ENCODE measurements around the gene SCG3.
A peak's percentile ranks its signal among the peaks of the same experiment; 100 is the strongest.

The SCG3 gene

DNA sequence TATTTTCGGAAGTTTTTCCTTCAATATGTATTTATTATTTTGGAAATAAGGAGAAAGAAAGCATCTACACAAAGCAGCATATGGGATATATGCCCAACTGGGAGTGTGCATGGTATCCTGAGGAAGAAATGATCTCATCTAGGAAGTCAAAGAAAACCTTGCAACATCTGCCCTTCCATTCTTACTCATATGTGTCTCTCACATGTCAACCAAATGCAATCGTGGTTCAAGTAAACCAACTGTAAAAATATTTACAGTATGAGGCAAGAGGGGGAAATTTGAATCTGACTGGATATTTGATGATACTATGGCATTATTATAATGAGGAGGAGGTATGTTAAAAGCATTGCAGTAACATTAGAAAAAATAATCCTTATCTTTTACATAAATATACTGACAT lies 3.2 kb upstream of the SCG3 start:
- DNase-seq (ENCODE audit: low read depth) = no peak

DNA sequence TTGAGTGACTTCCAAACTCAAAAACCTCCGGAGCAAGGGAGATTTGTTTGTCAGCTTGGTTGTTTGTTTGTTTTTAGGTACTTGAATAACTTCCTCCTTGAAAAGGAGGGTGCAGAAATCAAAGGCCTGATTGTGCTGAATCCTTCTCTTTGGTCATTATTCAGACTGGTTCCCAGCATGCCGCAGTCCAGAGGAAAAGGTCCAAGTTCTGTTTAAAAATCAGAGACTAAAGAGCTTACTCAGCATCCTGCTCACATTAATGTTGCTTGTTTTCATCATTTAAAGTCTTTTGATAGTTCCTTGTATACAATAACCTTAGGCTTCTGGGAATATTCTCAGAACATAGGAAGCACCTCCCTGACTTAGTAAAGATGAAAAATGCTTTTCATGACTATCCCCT lies 982 bp upstream of the SCG3 start:
- no peak for DNase-seq (ENCODE audit: low read depth)

DNA sequence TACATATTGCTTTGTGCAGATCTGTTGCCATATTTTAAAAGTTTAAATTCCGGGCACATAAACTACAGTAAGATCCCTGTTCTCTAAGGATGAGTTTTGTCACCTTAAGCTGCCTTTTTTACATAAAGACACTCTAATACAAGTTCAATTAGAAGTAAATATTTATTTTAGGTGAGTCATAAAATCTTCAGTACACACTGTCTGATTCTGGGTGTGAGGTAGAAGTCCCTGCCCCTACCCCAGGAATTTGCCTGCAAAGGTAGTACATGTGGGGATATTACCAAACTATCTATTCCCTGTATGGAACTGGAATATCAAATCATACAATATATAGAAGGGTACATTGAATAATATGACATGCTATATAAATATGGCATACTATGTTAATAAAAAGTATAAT lies 6.3 kb downstream of the SCG3 start:
- no peak for DNase-seq (ENCODE audit: low read depth)

DNA sequence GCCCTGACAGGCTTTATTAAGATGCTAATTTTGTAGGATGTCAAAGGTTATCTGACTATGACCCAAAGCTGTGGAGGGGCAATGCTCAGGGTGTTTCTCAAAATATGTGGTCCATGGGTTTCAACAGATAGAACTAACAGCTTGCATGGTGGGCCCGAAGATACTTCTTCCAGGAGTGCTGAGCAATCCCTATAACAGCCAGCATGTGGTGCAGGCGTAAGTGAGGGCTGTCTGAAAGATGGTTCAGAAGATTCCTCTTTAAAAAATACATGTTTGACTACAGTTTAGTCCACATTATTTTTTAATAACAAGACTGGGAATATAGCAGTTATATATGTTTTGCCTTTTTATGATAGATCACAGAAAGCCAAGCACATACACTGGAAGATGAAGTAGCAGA lies 7.6 kb downstream of the SCG3 start:
- DNase-seq (ENCODE audit: low read depth) = no peak

DNA sequence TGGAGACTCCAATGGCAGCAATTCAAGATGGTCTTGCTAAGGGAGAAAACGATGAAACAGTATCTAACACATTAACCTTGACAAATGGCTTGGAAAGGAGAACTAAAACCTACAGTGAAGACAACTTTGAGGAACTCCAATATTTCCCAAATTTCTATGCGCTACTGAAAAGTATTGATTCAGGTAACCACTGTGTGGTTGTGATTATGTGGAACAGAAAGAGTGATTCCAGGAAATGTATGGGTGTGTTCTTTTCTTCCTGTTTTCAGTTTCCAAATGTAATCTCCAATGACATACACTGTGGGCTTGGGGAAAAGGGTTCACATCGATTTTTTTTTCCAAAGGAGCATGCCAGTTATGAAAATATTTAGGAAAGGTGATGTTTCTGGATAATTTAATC lies 10.9 kb downstream of the SCG3 start:
- DNase-seq (ENCODE audit: low read depth) = no peak

DNA sequence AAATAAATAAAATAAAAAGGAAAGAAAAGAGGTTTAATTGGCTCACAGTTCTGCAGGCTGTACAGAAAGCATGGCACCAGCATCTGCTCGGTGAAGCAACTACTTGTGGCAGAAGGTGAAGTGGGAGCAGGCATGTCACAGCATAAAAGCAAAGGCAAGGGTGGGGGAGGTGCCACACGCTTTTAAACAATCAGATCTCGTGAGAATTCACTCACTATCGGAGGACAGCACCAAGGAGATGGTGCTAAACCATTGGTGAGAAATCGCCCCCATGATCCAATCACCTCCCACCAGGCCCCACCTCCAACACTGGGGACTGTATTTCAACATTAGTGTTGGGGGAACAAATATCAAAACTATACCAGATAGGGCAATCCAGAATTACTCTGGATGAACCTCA lies 15.3 kb downstream of the SCG3 start:
- DNase-seq (ENCODE audit: low read depth) = no peak

DNA sequence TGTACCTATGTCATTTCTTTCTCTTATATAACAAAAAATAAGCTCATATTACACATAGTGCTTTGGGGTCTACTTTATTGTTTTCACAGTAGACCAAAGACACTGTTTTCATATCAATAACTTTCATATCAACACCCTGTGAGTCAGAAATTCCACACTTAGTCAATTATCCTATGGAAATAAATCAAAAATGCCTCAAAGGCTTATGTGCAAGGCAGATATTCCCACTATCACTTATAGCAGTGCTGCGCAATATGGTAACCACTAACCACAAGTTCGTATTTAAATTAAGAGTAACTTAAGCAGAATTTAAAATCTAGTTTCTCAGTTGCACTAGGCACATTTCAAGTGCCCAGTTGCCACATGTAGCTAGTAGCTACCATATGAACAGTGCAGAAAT lies 15.9 kb downstream of the SCG3 start:
- no peak for DNase-seq (ENCODE audit: low read depth)

DNA sequence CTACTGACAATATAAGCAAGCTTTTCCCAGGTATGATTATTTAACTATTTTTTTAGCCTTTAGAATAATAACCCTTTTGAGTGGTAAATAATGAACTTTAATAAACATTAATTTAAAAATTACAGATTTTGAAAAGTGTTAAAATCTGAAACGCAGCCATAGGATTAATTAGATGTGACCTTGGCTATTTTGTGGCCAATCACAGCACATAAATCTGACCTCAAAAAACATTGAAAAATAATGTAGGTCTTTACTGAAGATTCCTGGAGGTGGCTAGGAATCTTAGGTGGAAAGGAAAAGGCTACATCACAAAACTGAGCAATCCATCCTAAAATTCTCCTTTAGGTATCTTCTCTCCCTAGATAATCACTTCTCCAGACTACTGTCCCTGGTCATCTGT lies 18.1 kb downstream of the SCG3 start:
- no peak for DNase-seq (ENCODE audit: low read depth)

DNA sequence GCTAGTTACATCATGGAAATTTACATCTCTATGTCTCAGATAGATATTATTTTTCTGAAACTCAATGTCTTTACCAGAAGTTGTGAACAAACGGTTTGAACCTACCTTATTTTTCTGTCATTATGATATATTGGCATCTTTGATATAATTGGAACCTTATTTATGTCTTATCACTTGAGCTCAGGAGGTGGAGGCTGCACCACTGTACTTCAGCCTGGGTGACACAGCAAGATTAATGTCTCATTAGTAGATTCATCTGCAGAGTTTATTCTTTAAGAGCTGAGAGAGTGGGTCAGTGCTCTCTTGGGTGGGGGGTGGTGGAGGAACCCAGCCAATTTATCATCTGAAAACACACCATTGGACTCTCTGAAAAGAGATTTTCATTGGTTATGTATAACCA lies 21.4 kb downstream of the SCG3 start:
- DNase-seq (ENCODE audit: low read depth) = no peak

DNA sequence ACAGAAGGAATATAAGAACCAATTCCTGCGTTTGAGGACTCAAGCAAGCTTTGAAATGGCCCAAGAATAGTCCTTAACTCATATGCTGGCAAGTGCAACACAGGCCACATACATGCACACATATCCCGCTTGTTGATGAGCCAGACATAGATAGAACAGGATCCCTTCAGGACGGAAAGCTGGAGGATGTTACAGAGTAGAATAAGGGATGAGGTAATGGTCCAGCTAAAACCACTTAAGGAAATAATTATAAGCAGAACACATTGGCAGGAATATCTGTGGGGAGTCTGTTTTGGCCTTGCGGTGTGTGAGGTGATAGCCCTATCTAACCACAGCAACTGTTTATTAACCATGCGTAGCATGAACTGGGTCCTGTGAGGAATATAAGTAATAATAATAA lies 25.0 kb downstream of the SCG3 start:
- no peak for DNase-seq (ENCODE audit: low read depth)

DNA sequence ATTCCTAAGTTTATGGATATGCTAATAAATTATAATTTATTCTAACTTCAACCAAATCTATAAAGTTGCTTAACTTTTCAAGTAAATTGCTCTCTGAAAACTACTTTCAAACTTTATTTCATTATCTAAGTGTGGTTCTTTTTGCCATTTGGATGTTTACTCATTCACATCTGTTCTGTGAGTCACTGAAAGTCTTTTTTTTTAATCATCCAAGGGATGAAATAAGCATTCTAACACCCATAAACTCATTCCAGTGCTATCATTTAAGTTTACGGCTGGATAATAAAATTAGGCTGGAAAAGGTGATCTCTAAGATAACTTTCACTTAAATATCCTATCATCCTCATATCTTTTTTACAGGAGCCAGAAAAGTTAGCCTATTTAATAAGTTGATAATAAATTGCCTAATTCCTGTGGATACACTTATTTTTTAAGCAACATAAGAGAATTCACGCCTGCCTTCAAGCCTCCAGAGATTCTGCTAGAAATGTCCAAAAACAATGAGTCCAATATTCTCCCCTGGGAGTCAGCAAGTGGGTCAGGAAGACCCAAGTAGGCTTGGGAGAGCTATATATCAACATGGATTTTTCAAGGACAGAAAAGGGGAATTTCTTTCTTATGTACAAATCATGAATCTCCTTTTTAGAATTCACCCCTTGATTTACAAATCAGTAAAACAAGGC lies 25.8 kb downstream of the SCG3 start:
- no peak for DNase-seq (ENCODE audit: low read depth)

DNA sequence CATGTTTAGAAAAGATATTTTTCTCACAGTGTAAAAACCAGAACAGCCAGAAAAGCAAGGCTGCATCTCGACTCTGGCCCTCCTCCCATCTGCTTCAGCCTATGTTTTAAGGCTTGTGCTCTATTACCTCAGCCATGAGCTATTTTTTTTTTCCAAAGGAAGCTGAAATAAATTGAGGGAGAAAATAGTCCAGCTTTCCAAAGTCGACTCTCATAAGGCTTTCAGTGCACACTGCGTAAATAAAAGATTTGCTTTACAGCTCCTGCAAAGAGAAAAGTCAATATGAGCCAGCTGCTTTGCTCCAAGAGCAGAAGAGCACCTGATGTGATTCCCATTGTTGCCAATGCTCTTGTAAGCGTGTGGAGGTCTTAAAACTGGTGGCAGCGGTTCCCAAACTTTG lies 26.7 kb downstream of the SCG3 start:
- no peak for DNase-seq (ENCODE audit: low read depth)

DNA sequence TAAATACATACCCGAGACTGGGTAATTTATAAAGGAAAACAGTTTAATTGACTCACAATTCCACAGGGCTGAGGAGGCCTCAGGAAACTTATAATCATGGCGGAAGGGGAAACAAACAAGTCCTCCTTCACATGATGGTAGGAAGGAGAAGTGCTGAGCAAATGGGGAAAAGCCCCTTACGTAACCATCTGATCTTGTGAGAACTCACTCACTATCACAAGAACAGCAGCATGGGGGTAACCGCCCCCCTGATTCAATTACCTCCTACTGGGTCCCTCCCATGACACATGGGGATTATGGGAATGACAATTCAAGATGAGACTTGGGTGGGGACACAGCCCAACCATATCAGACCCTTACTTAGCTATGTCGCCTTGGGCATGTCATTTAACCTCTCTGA lies 27.7 kb downstream of the SCG3 start:
- DNase-seq (ENCODE audit: low read depth) = no peak

DNA sequence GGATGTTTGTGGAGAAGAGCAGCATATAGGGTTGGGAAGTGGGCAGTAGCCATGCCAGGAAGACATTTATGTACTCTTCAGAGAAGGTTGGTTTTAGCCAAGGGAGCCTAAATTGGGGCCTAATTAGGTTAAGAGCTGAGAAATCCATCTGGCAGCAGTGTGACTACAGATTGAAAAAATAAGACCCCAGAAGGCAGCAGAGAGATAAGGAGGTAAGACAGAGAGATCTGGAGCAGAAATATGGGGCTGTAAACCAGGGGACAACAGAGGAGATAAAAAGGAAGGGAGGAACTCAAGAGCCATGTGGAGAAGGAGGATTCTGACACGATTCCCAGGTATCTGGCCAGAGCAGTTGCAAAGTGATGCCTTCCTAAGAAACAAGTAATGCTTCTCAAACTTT lies 32.9 kb downstream of the SCG3 start:
- no peak for DNase-seq (ENCODE audit: low read depth)

DNA sequence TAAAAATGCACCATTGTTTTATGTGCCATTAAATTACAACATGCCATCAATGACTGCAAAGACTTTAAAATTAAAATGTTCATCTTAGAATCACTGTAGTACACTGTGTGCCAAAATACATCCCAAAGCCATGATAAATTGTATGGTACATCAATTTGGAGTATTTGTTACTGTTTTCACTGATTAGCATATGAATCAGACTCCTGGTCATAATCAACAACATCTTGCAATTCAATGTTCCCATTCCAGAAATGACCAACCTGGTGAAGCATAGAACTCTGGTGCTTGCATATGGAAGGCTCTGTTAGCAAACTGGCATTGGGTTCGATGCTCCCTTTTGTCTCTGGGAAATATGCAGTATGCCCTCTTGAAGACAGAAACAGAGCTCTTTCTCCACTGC lies 33.6 kb downstream of the SCG3 start:
- no peak for DNase-seq (ENCODE audit: low read depth)

DNA sequence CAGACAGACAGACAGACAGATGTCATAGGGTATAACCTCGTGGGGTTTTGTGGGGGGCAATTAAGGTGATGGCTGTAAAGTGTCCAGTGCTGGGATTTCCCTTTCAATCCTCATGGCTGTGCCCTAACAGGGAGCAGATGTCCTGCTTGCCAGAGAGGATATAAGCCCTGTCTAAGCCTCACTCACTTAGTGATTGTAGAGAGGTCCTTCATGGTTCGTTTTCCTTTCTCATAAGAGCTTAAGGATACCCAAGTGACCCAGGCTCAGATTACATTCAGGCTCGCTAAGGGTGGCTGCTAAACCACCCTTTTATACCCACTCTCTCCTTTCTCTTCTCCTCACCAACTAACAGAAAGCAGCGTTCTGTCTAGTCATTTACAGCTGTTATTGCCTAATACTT lies 36.9 kb downstream of the SCG3 start:
- DNase-seq (ENCODE audit: low read depth) = no peak

DNA sequence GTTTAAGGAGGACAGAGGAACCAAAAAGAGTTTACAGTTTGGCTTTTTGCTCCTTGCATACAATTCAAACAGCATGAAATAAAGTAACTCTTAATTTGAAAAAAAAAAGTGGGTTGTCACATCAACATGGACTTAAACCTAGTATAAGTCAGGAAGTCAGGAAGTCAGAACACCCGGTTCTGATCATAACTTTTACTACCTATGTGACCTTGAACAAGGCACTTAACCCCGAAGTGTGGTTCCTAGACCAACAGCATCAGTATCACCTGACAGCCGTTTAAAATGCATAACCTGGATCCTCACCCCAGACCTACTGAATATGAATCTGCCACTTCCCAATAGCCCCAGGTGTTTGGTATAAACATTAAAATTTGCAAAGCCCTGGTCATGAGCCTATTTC lies 37.4 kb downstream of the SCG3 start:
- no peak for DNase-seq (ENCODE audit: low read depth)

DNA sequence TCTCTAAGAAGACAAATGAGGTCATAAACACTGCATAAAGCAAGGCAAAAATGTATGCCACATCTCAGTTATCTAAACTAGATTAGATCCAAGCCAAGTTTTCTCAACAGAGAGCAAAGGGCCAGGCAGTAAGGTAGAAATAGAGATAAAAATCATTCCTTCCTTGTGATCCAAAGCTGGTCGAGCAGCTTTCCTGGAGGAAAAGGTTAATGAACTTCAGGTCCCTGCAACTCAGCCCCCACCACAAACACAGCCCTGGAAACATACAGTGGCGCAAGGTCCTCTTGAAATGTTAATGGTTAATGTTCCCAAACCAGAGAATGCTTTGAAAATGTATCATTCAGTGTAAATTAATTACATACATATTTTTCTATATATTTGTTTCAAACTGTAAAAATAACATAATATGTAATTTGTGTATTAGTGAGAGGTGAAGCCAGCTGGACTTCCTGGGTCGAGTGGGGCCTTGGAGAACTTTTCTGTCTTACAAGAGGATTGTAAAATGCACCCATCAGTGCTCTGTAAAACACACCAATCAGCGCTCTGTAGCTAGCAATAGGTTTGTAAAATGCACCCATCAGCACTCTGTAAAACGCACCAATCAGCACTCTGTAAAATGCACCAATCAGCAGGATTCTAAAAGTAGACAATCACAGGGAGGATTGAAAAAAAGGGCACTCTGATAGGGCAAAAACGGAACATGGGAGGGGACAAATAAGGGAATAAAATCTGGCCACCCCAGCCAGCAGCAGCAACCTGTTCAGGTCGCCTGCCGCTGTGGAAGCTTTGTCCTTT lies 39.1 kb downstream of the SCG3 start:
- no peak for DNase-seq (ENCODE audit: low read depth)

DNA sequence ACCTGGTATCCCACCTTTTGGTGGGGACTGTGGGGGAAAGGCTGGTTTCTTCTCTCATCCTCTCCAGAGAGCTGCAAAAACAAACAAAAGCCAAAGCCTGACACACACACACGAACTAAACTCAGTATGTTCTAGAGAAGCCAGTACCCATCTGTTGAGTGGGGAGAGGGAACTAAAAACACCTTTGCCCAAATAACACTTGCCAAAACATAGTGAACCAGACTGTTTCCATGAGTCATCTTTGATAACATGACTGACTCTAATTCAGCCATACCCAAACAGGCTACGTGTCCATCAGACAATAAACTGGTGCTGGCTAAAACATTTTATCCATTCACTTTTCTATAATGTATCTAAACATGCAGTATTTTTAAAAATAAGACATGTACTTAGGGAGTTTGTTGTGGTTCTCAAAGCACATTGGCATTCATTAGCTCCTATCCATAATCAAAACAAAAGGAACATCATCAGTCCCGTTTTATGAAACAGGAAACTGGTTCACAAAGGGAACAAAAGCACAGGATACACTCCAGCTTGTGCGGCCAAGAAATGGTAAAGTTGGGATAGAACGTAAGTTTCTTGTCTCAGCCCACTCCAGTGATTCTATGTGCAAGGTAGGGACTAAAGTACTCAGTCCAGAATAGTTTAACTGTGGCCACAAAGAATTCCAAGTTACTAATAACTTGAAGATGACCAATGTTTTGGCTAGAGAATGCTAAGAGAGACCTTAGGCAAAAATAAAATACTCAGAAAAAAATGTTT lies 40.1 kb downstream of the SCG3 start:
- DNase-seq (ENCODE audit: low read depth) = no peak

DNA sequence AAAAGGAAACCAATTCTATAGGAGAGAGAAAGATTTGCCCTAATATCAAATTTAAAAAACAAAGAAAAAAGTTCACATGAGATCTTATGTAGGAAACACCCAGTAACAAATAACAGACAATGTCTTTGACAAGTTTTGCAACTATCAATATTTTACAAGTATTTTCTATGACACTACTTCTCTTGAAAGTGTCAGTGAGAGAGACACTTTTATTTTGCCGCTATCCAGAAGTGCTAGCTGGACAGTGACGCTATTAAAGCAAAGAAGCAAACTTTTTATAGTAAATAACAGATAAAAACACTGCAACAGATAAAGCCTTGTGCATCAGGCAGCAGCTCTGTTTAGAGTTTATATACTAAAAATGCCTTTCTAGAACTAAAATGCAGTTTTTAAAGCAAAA lies 42.9 kb downstream of the SCG3 start:
- no peak for DNase-seq (ENCODE audit: low read depth)

DNA sequence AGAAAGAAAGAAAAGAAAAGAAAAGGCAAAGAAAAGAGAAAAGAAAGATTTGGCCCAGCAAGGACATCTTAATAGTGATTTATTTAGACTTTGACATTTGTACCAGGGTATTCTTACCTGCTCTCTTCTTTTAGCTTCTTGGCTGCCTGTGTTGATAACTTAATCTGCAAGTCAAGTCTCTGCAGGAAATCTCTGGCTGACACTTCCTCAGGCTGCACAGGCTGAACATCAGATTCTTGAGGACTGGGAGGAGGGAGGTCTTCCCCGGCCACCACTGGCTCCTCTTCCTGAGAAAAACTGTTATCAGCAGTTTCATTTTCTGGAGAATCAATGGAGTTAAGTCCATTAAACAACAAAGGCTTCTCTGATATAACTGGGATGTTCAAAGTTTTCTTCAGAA lies 43.4 kb downstream of the SCG3 start:
- DNase-seq (ENCODE audit: low read depth) = no peak

DNA sequence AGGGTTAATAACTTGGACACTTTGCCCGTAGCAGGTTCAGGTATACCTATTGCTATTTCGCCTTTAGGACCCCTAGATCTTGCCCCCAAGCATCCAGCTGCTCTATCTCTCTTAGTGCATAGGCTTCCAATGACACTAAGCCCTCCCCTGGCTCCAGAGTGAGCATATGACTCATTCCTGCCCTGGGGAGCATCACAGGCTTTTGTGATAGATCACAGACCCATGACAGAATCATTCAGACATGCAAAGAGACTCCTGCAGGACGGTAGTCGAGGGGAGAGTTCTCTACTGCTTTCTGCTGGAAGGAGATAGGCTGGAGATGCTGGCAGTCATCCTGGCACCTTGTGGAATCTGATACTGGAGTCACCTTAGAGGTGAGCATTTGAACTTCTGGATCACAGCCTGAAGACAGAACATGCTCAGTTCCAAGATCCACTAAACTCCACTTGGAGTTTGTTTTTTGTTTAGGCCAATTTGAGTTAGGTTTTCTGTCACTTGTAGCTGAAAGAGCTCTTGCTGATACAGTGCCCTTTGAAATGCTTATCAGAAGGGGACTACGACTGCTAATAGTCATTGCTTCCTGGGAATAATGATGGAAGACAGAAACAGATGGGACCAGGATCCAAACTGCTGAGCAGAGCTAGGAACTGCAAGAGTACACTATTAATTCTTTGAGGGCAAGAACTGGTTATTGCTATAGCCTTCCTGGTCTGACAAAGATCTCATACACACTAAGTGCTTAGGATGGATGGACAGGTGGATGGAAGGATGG lies 45.2 kb downstream of the SCG3 start:
- DNase-seq (ENCODE audit: low read depth) = peak; percentile 16

Data from activated T-helper 9 cell treated with anti-CD3 and anti-CD28 coated beads, Interleukin-2, amount 50 U/mL, for 16 hours (primary cell).